Neural progenitor cell (in vitro differentiated cells): ENCODE measurements around the gene EPB41L4A.

Experiments used
- CTCF ChIP-seq: fragments of 200-600 bp; sonication (generic); IDR thresholded peaks from 2 replicates; pipeline ENCODE4 v1.5.1; 2017; ENCODE audit warnings: antibody characterized with exemption, mild to moderate bottlenecking
- EZH2 ChIP-seq: fragments of 200-600 bp; sonication (generic); IDR thresholded peaks from 2 replicates; pipeline ENCODE4 v1.6.1; 2017; ENCODE audit warnings: antibody characterized with exemption, mild to moderate bottlenecking, moderate library complexity

GRCh38 chr5:112396430-112396829, 22.6 kb downstream of the EPB41L4A start:
- TF ChIP-seq CTCF (no peak), EZH2 (no peak)
